ENCODE data around the gene CTSF.
A peak's percentile ranks its signal among the peaks of the same experiment; 100 is the strongest.
"Not testable (repeated sequence)": the region's sequence is repeated elsewhere in the genome, so short reads cannot be mapped to it uniquely, and the experiment has no call there.

The CTSF gene

DNA sequence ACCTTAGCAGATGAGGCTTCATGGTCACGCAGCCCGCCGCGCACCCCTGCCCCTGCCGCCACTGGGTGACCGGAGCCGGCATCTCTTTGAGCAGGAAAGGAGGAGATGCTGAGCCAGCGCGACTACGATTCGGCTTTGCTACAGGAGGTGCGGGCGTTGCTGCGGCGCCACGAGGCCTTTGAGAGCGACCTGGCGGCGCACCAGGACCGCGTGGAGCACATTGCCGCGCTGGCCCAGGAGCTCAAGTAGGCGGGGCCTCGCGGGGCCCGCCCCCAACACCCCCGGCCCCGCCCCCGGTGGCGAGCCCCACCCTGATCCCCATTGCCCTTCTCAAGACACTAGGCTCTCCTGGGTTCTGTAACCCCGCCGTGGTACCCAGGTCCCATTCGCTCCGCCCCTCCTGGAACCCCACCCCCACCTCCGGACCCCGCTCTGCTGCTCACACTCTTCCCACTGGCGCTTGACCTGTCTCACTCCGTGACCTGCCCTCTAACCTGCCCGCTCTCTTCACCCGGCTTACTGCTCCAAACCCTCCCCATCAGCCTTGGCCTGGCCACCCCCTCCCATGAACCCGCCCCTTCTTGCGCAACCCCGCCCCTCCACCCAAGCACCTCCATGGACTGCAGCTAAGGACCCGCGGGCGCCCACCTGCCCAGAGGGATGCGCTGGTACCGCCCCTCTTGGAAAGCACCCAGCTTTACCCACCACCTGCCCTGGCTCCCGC is 9.1 kb downstream of the CTSF start:
- DNase-seq (ENCODE audit: low read depth), result peak; percentile 22

DNA sequence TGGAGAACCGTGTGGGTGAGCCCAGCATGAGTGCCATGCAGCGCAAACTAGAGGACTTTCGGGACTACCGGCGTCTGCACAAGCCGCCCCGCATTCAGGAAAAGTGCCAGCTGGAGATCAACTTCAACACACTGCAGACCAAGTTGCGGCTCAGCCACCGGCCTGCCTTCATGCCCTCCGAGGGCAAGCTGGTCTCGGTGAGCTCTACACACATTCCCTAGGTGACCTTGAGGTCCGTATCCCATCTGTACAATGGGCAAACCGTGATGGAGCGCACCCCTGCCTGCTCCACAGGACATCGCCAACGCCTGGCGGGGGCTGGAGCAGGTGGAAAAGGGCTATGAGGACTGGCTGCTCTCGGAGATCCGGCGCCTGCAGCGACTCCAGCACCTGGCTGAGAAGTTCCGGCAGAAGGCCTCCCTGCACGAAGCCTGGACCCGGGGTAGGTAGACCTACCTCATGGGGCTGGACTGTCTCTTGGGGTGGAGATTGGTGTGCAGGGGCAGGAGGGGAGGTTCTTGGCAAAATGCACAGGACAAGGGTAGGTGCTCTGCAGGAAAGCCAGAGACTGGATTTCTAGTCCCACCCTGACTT is 10.6 kb downstream of the CTSF start:
- DNase-seq (ENCODE audit: low read depth), result no peak

DNA sequence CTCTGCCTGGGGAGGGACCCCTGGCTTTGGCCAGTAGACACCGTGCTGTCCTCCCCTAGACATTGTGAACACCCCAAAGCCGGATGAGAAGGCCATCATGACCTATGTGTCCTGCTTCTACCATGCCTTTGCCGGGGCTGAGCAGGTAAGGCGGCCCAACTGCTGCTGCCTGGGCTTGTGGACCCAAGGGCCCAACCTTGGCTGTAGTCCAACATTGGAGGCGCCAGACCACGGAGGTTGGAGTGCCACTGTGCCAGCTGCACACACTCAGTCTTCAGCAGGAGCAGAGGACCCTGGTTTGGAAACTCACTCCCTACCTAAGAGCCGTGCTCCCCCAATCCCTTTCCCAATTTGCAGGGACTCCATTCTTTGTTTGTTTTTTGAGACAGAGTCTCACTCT is 12.3 kb downstream of the CTSF start:
- DNase-seq (ENCODE audit: low read depth), result no peak

DNA sequence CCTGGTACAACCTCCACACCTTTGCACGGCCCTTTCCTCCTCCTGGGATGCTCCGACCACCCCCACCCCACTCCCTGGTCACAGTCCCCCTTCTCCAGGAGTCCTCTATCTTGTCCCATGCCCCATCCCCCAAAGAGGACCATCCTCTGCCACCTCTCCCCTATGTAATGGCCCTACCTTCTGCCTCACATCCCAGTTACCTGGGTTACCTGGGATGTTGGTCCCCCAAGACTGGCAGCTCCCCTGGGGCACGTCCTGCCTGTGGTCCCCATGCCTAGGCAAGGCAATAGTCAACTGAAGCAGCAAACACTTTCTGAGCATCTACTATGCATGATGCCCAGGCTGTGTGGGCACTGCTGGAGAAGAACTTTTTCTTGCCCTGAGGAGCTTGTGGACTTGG is 13.0 kb downstream of the CTSF start:
- DNase-seq (ENCODE audit: low read depth), result no peak

DNA sequence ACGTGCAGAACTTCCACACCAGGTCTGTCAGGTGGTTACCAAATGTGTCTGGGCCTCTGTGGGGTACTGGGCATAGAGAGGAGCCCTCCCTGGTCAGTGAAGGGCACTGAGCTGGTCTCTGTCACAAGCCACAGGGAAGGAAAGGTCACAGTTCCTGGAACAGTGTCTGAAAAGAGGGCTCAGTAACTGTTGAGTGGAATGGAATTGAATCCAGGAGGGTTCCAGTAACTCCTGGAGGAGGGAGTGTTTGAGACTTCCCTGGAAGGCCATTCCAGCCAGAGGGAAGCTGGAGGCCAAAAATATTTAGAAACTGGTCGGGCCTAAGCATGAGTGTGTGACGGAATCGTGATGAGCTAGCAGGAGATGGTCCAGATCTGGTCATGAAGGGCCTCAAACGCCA is 13.8 kb downstream of the CTSF start:
- no peak for DNase-seq (ENCODE audit: low read depth)

DNA sequence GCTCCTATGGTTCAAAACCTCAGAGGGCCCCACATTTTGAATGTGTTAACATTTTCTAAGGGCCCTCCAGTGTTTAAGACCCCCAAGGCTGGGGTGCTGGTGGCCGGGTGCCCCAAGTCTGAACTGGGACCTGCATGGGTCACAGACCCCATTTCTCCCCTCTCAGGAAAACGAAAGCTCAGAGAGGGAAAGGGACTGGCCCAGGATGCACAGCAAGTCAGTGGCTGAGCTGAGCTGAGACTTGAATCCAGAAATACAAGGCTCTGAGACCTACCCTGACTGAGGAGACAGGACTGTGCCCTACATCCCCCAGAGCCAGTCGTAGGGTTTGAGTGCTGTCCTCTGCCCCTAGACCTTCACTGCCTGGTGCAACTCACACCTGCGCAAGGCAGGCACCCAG is 17.5 kb downstream of the CTSF start:
- DNase-seq (ENCODE audit: low read depth), result no peak

DNA sequence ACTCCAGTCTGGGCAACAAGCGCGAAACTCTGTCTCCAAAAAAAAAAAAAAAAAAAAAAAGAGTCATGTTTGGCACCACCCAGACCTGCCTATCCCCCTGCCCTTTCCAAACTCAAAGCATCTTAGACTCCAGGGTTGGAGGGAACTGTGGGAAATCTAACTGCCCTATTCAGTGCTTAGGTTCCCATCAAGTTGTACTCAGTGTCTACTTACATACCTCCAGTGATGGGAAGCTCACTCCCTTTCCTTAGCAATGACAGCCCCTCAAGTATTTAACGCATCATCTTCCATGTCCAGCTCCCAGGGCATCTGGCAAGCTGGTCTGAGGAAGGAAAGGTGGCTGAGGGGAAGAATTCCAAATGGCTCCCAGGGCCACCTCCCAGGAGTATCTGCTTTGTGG is 18.7 kb downstream of the CTSF start:
- no peak for DNase-seq (ENCODE audit: low read depth)

DNA sequence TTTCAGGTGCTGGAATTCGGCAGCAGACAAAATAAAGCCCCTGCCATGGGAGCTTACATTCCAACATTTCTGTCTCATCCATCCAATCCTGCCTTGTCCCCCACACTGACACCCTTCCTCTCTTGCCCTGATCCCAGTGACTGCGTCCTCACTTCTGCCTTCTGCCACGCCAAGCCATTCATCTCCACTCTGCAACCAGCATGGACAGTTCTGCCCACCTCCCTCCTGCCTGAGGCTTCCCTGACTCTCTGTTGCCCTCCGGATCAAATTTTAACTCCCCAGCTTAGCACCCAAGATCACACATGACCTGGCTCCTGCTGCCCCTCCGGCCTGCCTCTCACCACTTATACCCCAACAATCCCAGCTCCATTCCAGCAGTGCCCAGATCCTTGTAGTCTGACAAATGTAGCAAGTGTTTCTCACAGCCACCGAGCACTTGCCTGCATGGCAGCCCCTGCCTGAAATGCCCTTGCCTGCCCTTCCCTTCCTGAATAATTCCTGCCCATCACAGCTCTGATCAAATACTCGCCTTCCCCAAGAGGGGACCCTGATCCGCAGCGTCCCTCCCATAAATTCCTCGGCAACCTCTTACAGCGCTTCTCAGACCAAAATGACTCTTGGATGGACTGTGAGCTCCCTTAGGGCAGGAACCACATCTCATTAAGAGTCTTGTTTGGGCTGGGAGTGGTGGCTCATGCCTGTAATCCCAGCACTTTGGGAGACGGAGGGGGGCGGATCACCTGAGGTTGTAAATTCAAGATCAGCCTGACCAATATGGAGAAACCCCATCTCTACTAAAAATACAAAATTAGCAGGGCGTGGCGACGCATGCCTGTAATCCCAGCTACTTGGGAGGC is 19.4 kb downstream of the CTSF start:
- DNase-seq (ENCODE audit: low read depth), result no peak

DNA sequence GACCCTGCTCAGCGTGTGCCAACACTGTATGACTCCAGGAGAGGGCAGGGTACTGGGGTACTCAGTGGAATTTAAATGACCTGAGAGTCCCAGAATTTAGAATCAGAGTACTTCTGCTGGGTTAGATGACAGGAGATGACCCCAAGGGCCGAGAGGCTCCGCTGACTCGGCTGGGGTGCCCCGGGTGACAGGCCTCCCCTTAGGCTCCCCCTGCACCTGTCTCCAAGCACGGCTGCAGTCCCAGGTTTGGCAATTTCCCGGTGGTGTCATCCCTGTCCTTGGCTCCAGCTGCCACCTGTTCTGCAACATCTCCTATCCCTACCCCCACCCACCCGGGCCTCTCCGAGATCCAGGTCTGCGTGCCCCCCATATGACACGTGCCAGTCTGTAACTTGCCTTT is 20.4 kb downstream of the CTSF start:
- DNase-seq (ENCODE audit: low read depth), result no peak

DNA sequence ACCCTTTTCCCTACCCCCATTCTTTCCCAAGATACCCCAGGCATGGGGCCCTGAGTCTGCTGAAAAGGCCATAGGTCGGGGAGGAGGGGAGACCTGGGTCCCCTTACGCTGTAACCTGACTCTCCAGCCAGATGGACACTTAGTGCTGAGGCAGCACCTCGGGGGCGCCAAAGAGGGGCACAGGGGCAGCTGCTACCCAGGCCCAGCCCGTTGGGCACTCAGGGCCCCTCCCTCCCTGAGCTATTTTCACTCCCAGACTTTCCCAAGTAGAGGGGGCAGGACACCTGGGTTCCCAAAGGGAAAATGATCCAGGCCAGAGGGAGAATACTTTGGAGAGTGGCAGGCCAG is 20.8 kb downstream of the CTSF start:
- DNase-seq (ENCODE audit: low read depth), result no peak

DNA sequence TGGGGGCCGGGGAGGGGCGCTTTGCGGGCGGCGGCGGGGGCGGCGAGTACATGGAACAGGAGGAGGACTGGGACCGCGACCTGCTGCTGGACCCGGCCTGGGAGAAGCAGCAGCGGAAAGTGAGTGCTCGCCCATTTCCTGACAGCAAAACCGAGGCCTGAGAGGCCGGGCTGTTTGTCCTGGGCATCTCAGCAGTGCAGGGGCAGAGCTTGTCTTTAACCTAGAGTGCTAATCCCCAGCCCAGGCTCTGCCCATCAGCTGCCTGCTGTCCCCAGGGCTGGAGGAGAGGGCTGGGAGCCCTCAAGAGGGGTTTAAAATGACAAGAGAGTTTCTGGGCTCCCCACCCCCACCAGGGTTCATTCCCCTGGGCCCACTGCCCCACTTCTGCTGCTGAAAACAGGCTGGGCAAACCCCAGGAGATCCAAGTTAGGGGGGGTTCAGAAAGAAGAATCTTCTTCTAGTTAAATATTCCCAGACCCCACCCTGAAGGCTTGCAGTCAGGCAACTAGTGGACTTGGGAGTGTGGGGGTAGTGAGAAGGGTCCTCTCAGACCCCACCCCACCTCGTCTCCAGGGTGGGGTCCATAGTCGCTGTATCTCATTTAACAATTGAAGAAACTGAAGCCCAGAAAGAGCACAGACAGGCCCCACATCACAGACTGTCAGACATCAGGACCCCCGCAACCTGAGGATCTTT is 21.3 kb downstream of the CTSF start:
- no peak for DNase-seq (ENCODE audit: low read depth)

DNA sequence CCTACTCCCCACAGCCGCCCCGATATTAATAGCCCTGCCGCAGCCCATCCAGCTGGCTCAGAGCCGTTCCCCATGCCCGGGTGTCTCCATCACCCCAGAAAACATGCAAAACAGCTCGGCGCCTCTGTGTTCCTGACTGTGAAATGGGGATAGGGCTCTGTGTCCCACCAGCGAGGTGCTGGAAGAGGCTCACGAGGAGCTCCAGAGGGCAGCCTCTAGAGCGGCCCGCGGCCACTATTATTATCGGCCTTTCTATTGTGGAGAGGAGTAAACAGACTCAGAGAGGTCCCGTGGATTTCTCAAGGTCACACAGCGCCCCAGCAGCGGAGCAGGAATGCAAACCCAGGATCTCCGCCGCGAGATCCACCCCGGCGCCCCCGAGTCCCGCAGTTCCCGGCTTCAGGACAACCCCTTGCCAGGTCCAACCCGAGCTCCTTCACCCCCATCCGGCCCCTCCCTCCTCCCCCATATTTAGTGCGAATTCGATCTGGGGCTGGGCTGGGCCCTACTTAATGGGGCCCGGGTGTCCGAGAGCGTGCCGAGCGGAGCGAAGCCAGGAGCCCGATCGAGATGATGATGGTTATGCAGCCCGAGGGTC is 21.9 kb downstream of the CTSF start, which contains the start of gene ACTN3:
ACTN3 (plus strand) TSS at position 536 of the 598 bp plus-strand sequence; CDS start at position 571, 35 bp downstream.
- DNase-seq (ENCODE audit: low read depth), result no peak

DNA sequence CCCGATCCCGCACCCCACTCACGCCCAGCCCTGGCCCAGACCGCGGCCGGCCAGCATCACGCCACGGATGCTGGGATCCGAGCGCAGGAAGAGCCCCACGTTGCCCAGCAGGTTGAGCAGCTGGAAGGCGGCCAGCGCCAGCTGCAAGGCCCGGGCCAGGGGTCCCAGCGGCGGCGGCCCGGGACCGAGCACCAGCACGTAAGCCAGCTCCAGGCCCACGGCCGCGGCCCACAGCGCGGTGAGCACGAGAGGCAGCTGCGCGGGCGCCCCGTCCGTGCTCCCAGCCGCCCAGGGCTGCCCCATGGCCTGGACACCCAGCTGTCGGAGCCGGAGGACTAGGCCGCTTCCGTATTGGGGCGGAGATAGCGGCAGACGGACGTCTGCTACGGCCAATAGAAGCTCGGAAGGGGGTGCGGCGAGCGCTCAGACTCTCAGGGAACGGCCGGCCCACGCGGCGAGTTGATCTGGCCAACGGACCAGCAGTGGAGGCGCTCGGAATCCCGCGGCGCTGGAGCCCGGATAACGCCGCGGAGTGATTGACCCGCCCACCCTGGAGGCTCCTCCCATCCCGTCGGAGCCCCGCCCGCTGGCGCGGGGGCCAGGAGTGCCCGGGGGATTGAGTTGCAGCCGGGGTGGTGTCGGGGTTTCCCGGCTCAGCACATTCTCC is 22.6 kb downstream of the CTSF start, which contains the start of gene ZDHHC24:
ZDHHC24 (minus strand) TSS at position 348 of the 667 bp plus-strand sequence; CDS start at position 303, 45 bp downstream.
- peak; percentile 88 for DNase-seq (ENCODE audit: low read depth)

DNA sequence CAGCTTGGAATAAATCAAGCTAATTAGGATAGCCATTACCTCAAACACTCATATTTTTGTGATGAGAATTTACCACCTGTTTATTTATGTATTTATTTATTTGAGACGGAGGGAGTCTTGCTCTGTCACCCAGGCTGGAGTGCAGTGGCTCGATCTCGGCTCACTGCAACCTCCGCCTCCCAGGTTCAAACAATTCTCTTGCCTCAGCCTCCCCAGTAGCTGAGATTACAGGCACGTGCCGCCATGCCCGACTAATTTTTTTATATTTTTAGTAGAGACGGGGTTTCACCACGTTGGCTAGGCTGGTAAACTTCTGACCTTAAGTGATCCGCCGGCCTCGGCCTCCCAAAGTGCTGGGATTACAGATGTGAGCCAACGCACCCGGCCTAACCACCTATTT is 23.5 kb downstream of the CTSF start:
- not testable (repeated sequence) for DNase-seq (ENCODE audit: low read depth)

DNA sequence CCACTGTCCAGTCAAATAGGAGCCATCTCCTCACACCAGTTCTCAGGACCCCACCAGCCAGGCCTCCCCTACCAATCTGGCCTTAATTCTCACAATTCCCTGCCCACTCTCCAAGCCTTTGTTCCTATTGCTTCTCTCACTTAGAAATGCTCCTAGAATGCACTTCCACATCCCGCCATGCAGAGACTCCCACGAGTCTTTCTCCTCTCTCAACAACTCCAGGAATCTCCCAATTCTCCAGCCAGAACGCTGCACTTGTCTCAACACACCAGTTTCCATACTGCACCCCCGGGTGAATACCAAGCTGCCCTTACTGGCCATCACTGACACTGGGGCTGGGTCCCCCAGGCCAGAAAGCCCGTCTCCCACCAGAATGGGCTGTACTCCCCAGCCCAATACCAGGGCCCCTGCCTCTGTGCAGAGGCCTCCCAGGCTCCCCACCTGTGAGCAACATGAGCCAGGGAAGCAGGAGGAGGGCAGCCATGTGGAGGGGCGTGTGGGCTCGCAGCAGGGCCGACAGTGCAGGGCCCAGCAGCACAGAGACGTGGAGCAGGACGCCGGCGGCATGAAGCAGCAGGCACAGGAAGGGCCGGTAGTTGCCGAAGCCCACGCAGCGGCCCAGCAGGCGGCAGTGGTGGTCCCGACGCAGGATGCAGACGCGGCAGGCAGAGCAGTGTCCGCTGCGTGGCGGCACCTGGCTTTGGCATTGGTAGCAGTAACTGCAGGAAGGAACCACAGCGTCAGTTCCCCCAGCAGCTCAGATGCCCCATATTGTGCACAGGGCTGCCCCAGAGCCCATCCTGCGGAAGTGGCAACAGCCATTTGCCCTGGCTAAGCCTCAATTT is 24.9 kb downstream of the CTSF start:
- DNase-seq (ENCODE audit: low read depth), result peak; percentile 50

DNA sequence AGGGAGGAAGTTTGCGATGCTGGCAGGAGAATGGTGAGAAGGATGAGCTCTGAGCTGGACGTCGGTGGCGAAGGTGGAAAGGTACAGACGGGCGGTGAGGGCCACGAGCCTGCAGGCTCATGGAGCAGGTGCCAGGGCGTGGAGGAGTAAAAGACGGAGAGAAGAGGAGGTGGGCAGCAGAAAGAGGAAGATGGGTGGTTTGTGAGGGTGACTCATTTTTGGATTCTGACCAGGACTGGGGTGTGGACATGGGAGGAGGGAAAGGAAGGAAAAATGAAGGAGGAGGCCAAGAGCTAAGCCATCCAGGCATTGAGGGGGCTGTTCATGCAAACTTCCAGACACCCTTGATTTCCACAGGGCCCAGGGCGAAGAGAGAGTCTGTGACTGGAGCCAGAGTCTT is 26.0 kb downstream of the CTSF start:
- no peak for DNase-seq (ENCODE audit: low read depth)

DNA sequence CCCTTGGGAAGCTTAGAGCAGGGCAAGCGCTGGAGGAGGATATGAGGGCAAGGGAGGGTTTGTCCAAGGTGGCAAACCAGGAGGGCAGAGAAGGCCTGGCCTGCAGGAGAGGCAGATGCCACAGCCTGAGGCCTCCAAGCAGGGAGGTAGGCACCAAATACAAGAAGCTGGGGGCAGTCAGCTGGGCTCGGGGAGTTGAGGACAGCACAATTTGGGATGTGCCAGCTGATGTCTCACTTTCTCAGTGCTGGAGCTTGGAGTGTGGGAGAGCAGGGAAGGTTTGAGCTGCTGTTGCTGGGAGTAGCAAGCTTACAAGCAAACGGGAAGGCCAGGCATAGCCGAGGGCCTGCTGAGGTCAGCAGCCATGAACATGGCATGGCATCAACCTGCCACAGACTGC is 26.5 kb downstream of the CTSF start:
- no peak for DNase-seq (ENCODE audit: low read depth)

DNA sequence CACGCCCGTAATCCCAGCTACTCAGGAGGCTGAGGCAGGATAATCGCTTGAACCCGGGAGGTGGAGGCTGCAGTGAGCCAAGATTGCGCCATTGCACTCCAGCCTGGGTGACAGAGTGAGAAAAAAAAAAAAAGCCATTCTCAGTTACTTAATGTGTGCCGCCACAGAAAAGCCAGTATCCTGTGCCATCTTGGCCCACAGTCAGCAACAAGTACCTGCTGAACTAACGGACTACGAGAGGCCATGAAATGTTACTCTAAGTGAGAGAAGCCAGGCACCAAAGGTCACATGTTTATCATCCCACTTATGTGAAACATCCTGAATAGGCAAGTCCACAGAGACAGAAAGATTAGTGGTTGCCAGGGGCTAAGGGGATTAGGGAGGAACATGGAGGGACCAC is 27.8 kb downstream of the CTSF start:
- DNase-seq (ENCODE audit: low read depth), result not testable (repeated sequence)

DNA sequence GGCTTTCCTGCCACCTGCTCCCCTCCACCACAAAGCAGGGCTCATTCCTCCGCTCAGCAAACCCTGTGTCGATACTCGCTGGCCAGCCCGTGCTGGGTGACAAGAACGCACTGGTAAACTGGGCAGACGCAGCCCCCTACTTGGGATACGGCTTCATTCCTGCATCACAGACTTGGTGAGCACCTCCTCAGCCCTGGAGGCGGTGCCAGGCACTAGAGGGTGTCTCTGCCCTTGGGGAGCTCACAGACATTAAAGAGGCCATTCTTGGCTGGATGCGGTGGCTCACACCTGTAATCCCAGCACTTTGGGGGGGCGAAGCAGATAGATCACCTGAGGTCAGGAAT is 28.6 kb downstream of the CTSF start:
- no peak for DNase-seq (ENCODE audit: low read depth)

DNA sequence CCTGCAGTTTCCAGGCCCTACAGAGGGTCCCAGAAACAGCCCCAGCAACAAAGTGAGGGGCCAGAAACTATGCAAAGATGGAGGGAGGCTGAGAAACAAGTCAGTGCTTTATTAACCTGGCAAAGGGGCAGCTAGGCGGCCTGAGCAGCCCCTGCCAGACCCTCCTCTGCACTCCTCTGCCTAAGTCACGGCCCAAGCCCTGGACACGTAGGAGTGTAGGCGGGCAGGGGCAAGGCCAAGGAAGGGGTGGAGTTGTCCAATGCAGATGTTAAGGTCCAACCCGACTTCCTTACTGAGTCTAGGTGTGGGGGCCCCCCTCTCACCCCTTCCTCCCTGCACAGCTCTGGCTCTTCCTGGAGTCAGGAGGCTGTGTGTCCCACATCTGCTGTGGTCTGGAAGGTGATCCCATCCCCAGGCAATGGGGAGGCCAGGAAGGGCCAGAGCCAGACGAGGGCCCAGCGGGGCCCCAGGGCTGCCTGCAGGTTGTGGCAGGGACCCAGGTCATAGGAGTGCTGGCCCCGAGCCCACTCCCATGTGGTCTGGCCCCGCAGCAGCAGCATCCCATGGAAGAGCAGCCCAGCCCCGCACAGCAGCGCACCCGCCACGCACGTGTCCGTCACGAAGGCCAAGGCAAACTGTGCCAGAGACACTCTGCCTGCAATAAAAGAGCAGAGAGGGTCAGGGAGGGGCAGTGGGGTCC is 29.1 kb downstream of the CTSF start:
- no peak for DNase-seq (ENCODE audit: low read depth)

Data from stimulated activated CD8-positive, alpha-beta memory T cell treated with anti-CD3 and anti-CD28 coated beads, Interleukin-4, amount 100 ng/mL, for 24 hours (primary cell).